Naive thymus-derived CD8-positive, alpha-beta T cell (primary cell): Measurements from ENCODE around the gene PFKFB3. TPM values are rescaled to one million over a fixed set of nuclear protein-coding genes. Genes with fewer than 3 reads are reported as not detected.

Experiments
- ATAC-seq, 2 donors: fragments of 150-1000 bp; cut with Tn5 transposase in 1 of 2; sonication (Bioruptor Pico), chemical (Tn5 transposase) in 1 of 2; 1 replicate in 1 of 2; 2 replicates in 1 of 2; pipeline ENCODE4 v1.10.0; 2021; ENCODE audit warnings: mild to moderate bottlenecking in 2 of 2, moderate library complexity in 2 of 2
- POLR2A ChIA-PET: fragments of 350-600 bp; sonication (Branson Sonifier 250); formaldehyde crosslinking; loops from one replicate; lab custom pipeline; 2021; ENCODE audit warnings: antibody characterized with exemption; lab: Charles Lee
- DNase-seq, 10 donors: peaks; one replicate each; pipeline versions ENCODE4 v3.0.0 to v3.0.0-alpha.2; 2020 to 2022
- H3K27ac Mint-ChIP-seq, 10 donors: one replicate each; pipeline ENCODE4 v1.8.0; 2020 to 2022; ENCODE audit warnings: mild to moderate bottlenecking in 10 of 10, mixed read lengths in 10 of 10, moderate library complexity in 4 of 10, inconsistent platforms in 1 of 10
- H3K27me3 Mint-ChIP-seq, 5 donors: one replicate each; pipeline ENCODE4 v1.8.0; 2021 to 2022; ENCODE audit warnings: mixed read lengths in 5 of 5
- H3K36me3 Mint-ChIP-seq, 3 donors: one replicate each; pipeline ENCODE4 v1.8.0; 2020 to 2022; ENCODE audit warnings: mixed read lengths in 3 of 3, mild to moderate bottlenecking in 2 of 3, inconsistent platforms in 1 of 3
- H3K4me1 Mint-ChIP-seq, 4 donors: one replicate each; pipeline ENCODE4 v1.8.0; 2021 to 2022; ENCODE audit warnings: mixed read lengths in 4 of 4
- H3K4me3 Mint-ChIP-seq, 10 donors: one replicate each; pipeline ENCODE4 v1.8.0; 2020 to 2022; ENCODE audit warnings: mild to moderate bottlenecking in 10 of 10, mixed read lengths in 10 of 10, moderate library complexity in 6 of 10, inconsistent platforms in 1 of 10
- H3K9me3 Mint-ChIP-seq, 9 donors: one replicate each; pipeline ENCODE4 v1.8.0; 2020 to 2022; ENCODE audit warnings: mixed read lengths in 9 of 9, mild to moderate bottlenecking in 3 of 9, inconsistent platforms in 1 of 9, moderate library complexity in 1 of 9
- polyA plus RNA-seq, 3 donors: library from polyadenylated mRNA; unstranded; fragments of 300-500 nt; fragmentation: Illumina TruSeq; gene quantifications; one replicate each; pipeline ENCODE4 v1.2.3, GENCODE V29; 2021
- total RNA-seq, 8 experiments: library from RNA in 2 of 8; stranded (reverse) in 2 of 8; gene quantifications; one replicate each; pipeline ENCODE4 v1.2.3 and lab custom pipeline; 2021 to 2026

Gene PFKFB3
- total and polyA plus RNA-seq, 5 experiments from 2014 or later: 1.6 to 79.4 (median 7.1) TPM

GRCh38 chr10:6300784-6301460 is 98.2 kb downstream of the PFKFB3 start:
- DNase-seq (no peak), ATAC-seq (no peak)
- no peaks in the 10 kb centered on the region for H3K27me3 Mint-ChIP-seq
- no peaks in the 10 kb centered on the region for H3K36me3 Mint-ChIP-seq
- H3K4me3 Mint-ChIP-seq: peak overlapping the region in 7 of 10 donors; percentile 1 to 66 (median 23)
- peaks cover 9 to 62% (median 21%) of the 10 kb centered on the region in 4 donors for H3K4me1 Mint-ChIP-seq
- peak overlapping the region; percentile 11 to 85 (median 49) for H3K27ac Mint-ChIP-seq
- POLR2A ChIA-PET: interaction anchor here (0.8 to 2.8 kb wide), 3 partner anchors 28 to 81 kb away, joined by 4 to 24 read pairs (median 7); no protein-coding TSS in a partner anchor
- no peaks in the 10 kb centered on the region for H3K9me3 Mint-ChIP-seq

DNA sequence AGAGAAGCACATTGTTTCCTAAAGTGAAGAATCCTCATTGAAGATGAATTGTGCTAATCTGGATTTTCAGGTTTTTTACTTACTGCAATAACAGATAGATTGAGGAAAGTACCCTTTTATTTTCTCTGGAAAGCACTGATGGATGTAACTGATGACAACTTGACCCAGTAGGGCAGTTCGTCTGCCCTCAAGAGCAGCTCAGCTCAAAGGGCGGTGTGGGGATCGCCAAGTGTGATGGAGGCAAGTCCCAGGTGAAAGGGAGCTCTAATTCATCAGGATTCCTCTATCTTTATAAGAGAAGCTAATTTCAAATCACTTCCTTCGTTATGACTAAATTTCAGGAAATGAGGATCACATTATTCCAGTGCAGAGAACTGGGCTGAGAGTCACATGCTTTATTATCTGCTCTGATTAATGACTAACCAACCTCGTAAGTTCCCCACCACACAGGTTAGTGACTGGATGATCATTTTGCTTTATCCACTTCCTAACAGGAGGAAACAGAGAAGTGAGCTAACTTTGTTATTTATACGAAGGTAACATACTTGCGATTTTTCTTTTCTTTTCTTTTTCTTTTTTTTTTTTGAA is 98.8 kb downstream of the PFKFB3 start:
- peaks cover 0 to 1% (median 0%) of the 10 kb centered on the region in 9 donors for H3K9me3 Mint-ChIP-seq

More for the DNA sequence above, 98.8 kb downstream of the PFKFB3 start:
- Mint-ChIP-seq H3K4me1 (peaks cover 9 to 58% (median 17%) of the 10 kb centered on the region in 4 donors), H3K36me3 (no peaks in the 10 kb centered on the region), H3K4me3 (no peak overlapping the region), H3K27me3 (no peaks in the 10 kb centered on the region), H3K27ac (no peak overlapping the region)
- POLR2A ChIA-PET: interaction anchor here (0.7 to 2.8 kb wide), 2 partner anchors 46 to 66 kb away, joined by 6 to 24 read pairs; no protein-coding TSS in a partner anchor
- DNase-seq (no peak), ATAC-seq (no peak)

Other genes starting within 250 kb of the PFKFB3 start
- 1 to 10 TPM; 3.6 to 5.4 TPM for gene IL15RA, start 225.4 kb upstream of the PFKFB3 start, total RNA-seq
- 1 to 10 TPM; 3.6 to 4.7 (median 3.8) TPM for gene IL15RA, start 225.4 kb upstream of the PFKFB3 start, polyA plus RNA-seq
- 1 to 10 TPM; 1.0 to 1.4 TPM for gene IL2RA, start 140.6 kb upstream of the PFKFB3 start, total RNA-seq
- gene IL2RA, start 140.6 kb upstream of the PFKFB3 start, polyA plus RNA-seq: under 1 TPM; 0.07 to 0.25 (median 0.16) TPM
- 100 to 1,000 TPM; 129 to 130 TPM for gene RBM17, start 113.9 kb upstream of the PFKFB3 start, total RNA-seq
- 10 to 100 TPM; 57.4 to 84.9 (median 61.3) TPM for gene RBM17, start 113.9 kb upstream of the PFKFB3 start, polyA plus RNA-seq